Activated CD8-positive, alpha-beta T cell treated with anti-CD3 and anti-CD28 coated beads for 36 hours (primary cell): ENCODE measurements around the gene USF3. TPM values are rescaled to one million over a fixed set of nuclear protein-coding genes. Genes with fewer than 3 reads are reported as not detected.

Source experiments
- ATAC-seq: fragments of 200-7000 bp; cut with Tn5 transposase; one replicate; pipeline ENCODE4 v1.10.0; 2021; ENCODE audit warnings: mild to moderate bottlenecking, moderate library complexity
- CTCF ChIA-PET: fragments of 350-600 bp; sonication (Branson Sonifier 250); formaldehyde crosslinking; loops from one replicate; lab custom pipeline; 2021; ENCODE audit warnings: antibody characterized with exemption; lab: Charles Lee
- POLR2A ChIA-PET: fragments of 350-600 bp; sonication (Branson Sonifier 250); formaldehyde crosslinking; loops from one replicate; lab custom pipeline; 2021; ENCODE audit warnings: antibody characterized with exemption; lab: Charles Lee
- DNase-seq: peaks from one replicate; pipeline ENCODE4 v3.0.0-alpha.2; 2020
- H3K27ac Mint-ChIP-seq: one replicate; pipeline ENCODE4 v1.8.0; 2021; ENCODE audit warnings: mild to moderate bottlenecking, mixed read lengths
- H3K27me3 Mint-ChIP-seq: one replicate; pipeline ENCODE4 v1.8.0; 2021; ENCODE audit warnings: mixed read lengths
- H3K36me3 Mint-ChIP-seq: one replicate; pipeline ENCODE4 v1.8.0; 2021; ENCODE audit warnings: low read depth, mixed read lengths
- H3K4me1 Mint-ChIP-seq: one replicate; pipeline ENCODE4 v1.8.0; 2021; ENCODE audit warnings: low read depth, mixed read lengths
- H3K4me3 Mint-ChIP-seq: one replicate; pipeline ENCODE4 v1.8.0; 2021; ENCODE audit warnings: mild to moderate bottlenecking, moderate library complexity, mixed read lengths
- H3K9me3 Mint-ChIP-seq: one replicate; pipeline ENCODE4 v1.8.0; 2021; ENCODE audit warnings: mixed read lengths
- CTCF ChIP-seq: fragments of 200-600 bp; IDR thresholded peaks from one replicate; pipeline ENCODE4 v1.8.0; 2022; ENCODE audit warnings: antibody characterized with exemption, mild to moderate bottlenecking
- intact Hi-C: fragments of 100-400 bp; cut with micrococcal nuclease; formaldehyde crosslinking; loops from one replicate; pipeline ENCODE4 v1.10.0; 2022
- total RNA-seq, 2 experiments: library from RNA; stranded (reverse); gene quantifications; one replicate each; pipeline ENCODE4 v1.2.3, GENCODE V29; 2021

The USF3 gene
- total RNA-seq, 2 experiments from 2014 or later: 11.3 to 11.9 TPM

GRCh38 chr3:113673593-113673992 lies 22.8 kb downstream of the USF3 start:
- CTCF ChIA-PET: interaction anchor here (0.5 to 1.1 kb wide), 2 partner anchors 11 to 42 kb away, joined by 3 read pairs; no protein-coding TSS in a partner anchor
- H3K4me3 Mint-ChIP-seq: no peak overlapping the region
- H3K9me3 Mint-ChIP-seq: no peaks in the 10 kb centered on the region
- DNase-seq (no peak), ATAC-seq (no peak)
- no peaks in the 10 kb centered on the region for H3K27me3 Mint-ChIP-seq
- POLR2A ChIA-PET: no interaction called here
- peaks cover 19% of the 10 kb centered on the region for H3K4me1 Mint-ChIP-seq
- no peak for TF ChIP-seq CTCF
- H3K36me3 Mint-ChIP-seq: peaks cover 15% of the 10 kb centered on the region
- intact Hi-C loops: no loop called here
- no peak overlapping the region for H3K27ac Mint-ChIP-seq

- ATAC-seq (no peak), DNase-seq (no peak)
- CTCF ChIA-PET: interaction anchor here (2.1 kb wide), 1 partner anchor 91 kb away, joined by 4 read pairs; no protein-coding TSS in a partner anchor
- Mint-ChIP-seq H3K27me3 (no peaks in the 10 kb centered on the region), H3K4me3 (no peak overlapping the region), H3K9me3 (no peaks in the 10 kb centered on the region), H3K36me3 (peaks cover 9% of the 10 kb centered on the region), H3K4me1 (peaks cover 14% of the 10 kb centered on the region), H3K27ac (peak overlapping the region; percentile 5)
- intact Hi-C loops: no loop called here
- POLR2A ChIA-PET: no interaction called here
- TF ChIP-seq CTCF: no peak
Measured at GRCh38 chr3:113668015-113668414, 28.4 kb downstream of the USF3 start.

- ATAC-seq (no peak), DNase-seq (no peak)
- H3K4me1 Mint-ChIP-seq: peaks cover 14% of the 10 kb centered on the region
- no peaks in the 10 kb centered on the region for H3K9me3 Mint-ChIP-seq
- TF ChIP-seq CTCF: no peak
- intact Hi-C loops: no loop called here
- peaks cover 25% of the 10 kb centered on the region for H3K36me3 Mint-ChIP-seq
- H3K4me3 Mint-ChIP-seq: no peak overlapping the region
- ChIA-PET CTCF (no interaction called here), POLR2A (no interaction called here)
- no peak overlapping the region for H3K27ac Mint-ChIP-seq
- no peaks in the 10 kb centered on the region for H3K27me3 Mint-ChIP-seq
Measured at GRCh38 chr3:113664523-113665094, 31.8 kb downstream of the USF3 start.

- no peaks in the 10 kb centered on the region for H3K9me3 Mint-ChIP-seq
- no peak for TF ChIP-seq CTCF
- CTCF ChIA-PET: interaction anchor here (1.4 kb wide), 1 partner anchor 11 kb away, joined by 3 read pairs; no protein-coding TSS in a partner anchor
- ATAC-seq: no peak
- POLR2A ChIA-PET: interaction anchor here (0.5 kb wide), 1 partner anchor 549 kb away, joined by 3 read pairs; no protein-coding TSS in a partner anchor
- peaks cover 33% of the 10 kb centered on the region for H3K36me3 Mint-ChIP-seq
- H3K4me1 Mint-ChIP-seq: peaks cover 13% of the 10 kb centered on the region
- no peaks in the 10 kb centered on the region for H3K27me3 Mint-ChIP-seq
- no peak overlapping the region for H3K4me3 Mint-ChIP-seq
- DNase-seq: no peak
- intact Hi-C loops: no loop called here
- no peak overlapping the region for H3K27ac Mint-ChIP-seq
Measured at GRCh38 chr3:113663761-113664160, 32.7 kb downstream of the USF3 start.

GRCh38 chr3:113663324-113663750 lies 33.1 kb downstream of the USF3 start:
- no peak for ATAC-seq
- no peak for TF ChIP-seq CTCF
- Mint-ChIP-seq H3K9me3 (no peaks in the 10 kb centered on the region), H3K27ac (no peak overlapping the region), H3K4me1 (peaks cover 9% of the 10 kb centered on the region), H3K27me3 (no peaks in the 10 kb centered on the region), H3K36me3 (peaks cover 34% of the 10 kb centered on the region), H3K4me3 (no peak overlapping the region)
- CTCF ChIA-PET: interaction anchor here (1.2 to 1.4 kb wide), 2 partner anchors 10 to 11 kb away, joined by 3 read pairs; no protein-coding TSS in a partner anchor
- POLR2A ChIA-PET: interaction anchor here (0.5 kb wide), 1 partner anchor 549 kb away, joined by 3 read pairs; no protein-coding TSS in a partner anchor
- intact Hi-C loops: no loop called here
- no peak for DNase-seq
